Large intestine (tissue), 3 donors: ENCODE measurements around the gene CLDN3. TPM values are rescaled to one million over a fixed set of nuclear protein-coding genes. Genes with fewer than 3 reads are reported as not detected.
A peak's percentile ranks its signal among the peaks of the same experiment; 100 is the strongest.
"Not testable (repeated sequence)": the region's sequence is repeated elsewhere in the genome, so short reads cannot be mapped to it uniquely, and the experiment has no call there.

ENCODE experiments used
- DNase-seq, 2 donors: peaks; one replicate each; pipeline versions ENCODE4 v3.0.0 to v3.0.0-alpha.2; 2013
- H3K27ac ChIP-seq: one replicate; pipeline ENCODE4 v1.5.1; 2013; ENCODE audit warnings: low read length
- H3K27me3 ChIP-seq: 2 replicates; pipeline ENCODE4 v1.6.1; 2013; ENCODE audit warnings: low read length; ENCODE audit not compliant: control insufficient read depth, insufficient read depth
- H3K36me3 ChIP-seq: 2 replicates; pipeline ENCODE4 v1.6.1; 2013; ENCODE audit warnings: low read length; ENCODE audit not compliant: control insufficient read depth, insufficient read depth
- H3K4me1 ChIP-seq: one replicate; pipeline ENCODE4 v1.6.1; 2013; ENCODE audit warnings: low read length; ENCODE audit not compliant: control insufficient read depth, insufficient read depth
- H3K4me3 ChIP-seq: one replicate; pipeline ENCODE4 v1.5.1; 2013; ENCODE audit warnings: low read length
- H3K9me3 ChIP-seq: one replicate; pipeline ENCODE4 v1.6.1; 2013; ENCODE audit warnings: mild to moderate bottlenecking, low read depth, low read length, moderate library complexity; ENCODE audit not compliant: control insufficient read depth
- WGBS: methylation state at CpG from one replicate; pipeline ENCODE4 v1.1.5; 2013; ENCODE audit warnings: low lambda C conversion rate; ENCODE audit not compliant: insufficient coverage; 5-methylcytosine and 5-hydroxymethylcytosine counted together
- polyA plus RNA-seq: library from polyadenylated mRNA; unstranded; fragments of 120-200 nt; gene quantifications from one replicate; pipeline ENCODE4 v1.2.1, GENCODE V29; 2013

The CLDN3 gene
- polyA plus RNA-seq, 1 donor = 167 TPM

DNA sequence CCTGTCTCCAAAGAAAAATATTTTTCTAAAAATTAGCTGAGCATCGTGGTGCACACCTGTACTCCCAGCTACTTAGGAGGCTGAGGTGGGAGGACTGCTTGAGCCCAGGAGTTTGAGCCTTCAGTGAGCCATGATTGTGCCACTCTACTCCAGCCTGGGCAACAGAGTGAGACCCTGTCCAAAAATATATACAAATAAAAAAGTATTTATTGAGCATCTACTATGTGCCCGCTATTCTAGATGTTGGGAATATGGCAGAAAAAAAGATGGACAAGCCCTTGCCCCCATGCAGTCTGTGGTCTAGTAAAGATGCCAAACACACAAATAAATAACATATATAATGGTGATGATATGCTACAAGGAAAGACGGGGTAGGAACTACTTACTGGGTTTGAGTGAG, 46.3 kb downstream of the CLDN3 start:
- no peaks in the 10 kb centered on the region for H3K27me3 ChIP-seq
- no peak overlapping the region for H3K4me3 ChIP-seq
- H3K27ac ChIP-seq = no peak overlapping the region
- no peaks in the 10 kb centered on the region for H3K9me3 ChIP-seq
- H3K36me3 ChIP-seq = no peaks in the 10 kb centered on the region
- no peak for DNase-seq
- no CpG with 5 or more reads among the region's 3 CpGs for WGBS
- peaks cover under 1% of the 10 kb centered on the region for H3K4me1 ChIP-seq

GRCh38 chr7:73722785-73723184, 47.3 kb downstream of the CLDN3 start:
- Histone ChIP-seq H3K36me3 (no peaks in the 10 kb centered on the region), H3K9me3 (no peaks in the 10 kb centered on the region), H3K27me3 (no peaks in the 10 kb centered on the region), H3K4me3 (no peak overlapping the region), H3K27ac (no peak overlapping the region), H3K4me1 (peaks cover 10% of the 10 kb centered on the region)
- no peak for DNase-seq
- no CpG with 5 or more reads among the region's 6 CpGs for WGBS

- WGBS = no CpG with 5 or more reads among the region's 4 CpGs
- not testable (repeated sequence) for H3K27me3 ChIP-seq, H3K9me3 ChIP-seq, H3K36me3 ChIP-seq, H3K4me3 ChIP-seq, DNase-seq, H3K27ac ChIP-seq
- H3K4me1 ChIP-seq = peaks cover 16% of the 10 kb centered on the region
These were observed 47.9 kb downstream of the CLDN3 start for GRCh38 chr7:73722182-73722581.

GRCh38 chr7:73721377-73721817, 48.7 kb downstream of the CLDN3 start:
- H3K36me3 ChIP-seq = no peaks in the 10 kb centered on the region
- H3K4me1 ChIP-seq = peaks cover 22% of the 10 kb centered on the region
- H3K27me3 ChIP-seq = no peaks in the 10 kb centered on the region
- H3K4me3 ChIP-seq = no peak overlapping the region
- no peak for DNase-seq
- no CpG with 5 or more reads among the region's 3 CpGs for WGBS
- no peaks in the 10 kb centered on the region for H3K9me3 ChIP-seq
- H3K27ac ChIP-seq = no peak overlapping the region

DNA sequence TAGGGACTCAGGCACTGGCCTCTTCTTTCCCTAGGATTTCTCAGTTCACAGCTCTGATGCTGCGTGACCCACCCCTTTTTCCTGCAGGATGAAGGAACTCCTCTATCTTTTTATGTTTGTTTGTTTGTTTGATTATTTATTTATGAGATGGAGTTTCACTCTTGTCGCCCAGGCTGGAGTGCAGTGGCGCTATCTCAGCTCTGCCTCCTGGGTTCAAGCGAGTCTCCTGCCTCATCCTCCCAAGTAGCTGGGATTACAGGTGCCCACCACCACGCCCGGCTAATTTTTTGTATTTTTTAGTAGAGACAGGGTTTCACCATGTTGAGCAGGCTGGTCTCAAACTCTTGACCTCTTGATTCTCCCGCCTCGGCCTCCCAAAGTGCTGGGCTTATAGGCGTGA, 49.6 kb downstream of the CLDN3 start:
- not testable (repeated sequence) for H3K36me3 ChIP-seq, H3K27me3 ChIP-seq, DNase-seq, H3K4me3 ChIP-seq, H3K27ac ChIP-seq, H3K9me3 ChIP-seq
- no CpG with 5 or more reads among the region's 9 CpGs for WGBS
- peaks cover 30% of the 10 kb centered on the region for H3K4me1 ChIP-seq

GRCh38 chr7:73719806-73720169, 50.3 kb downstream of the CLDN3 start:
- Histone ChIP-seq H3K9me3 (no peaks in the 10 kb centered on the region), H3K27me3 (no peaks in the 10 kb centered on the region), H3K36me3 (no peaks in the 10 kb centered on the region), H3K4me1 (peaks cover 36% of the 10 kb centered on the region), H3K4me3 (peak overlapping the region; percentile 46), H3K27ac (no peak overlapping the region)
- WGBS = 67% methylated on average over 1 of the region's 16 CpGs
- DNase-seq = no peak

Other genes with a start within 250 kb of the CLDN3 start
- 37.3 TPM for gene BAZ1B, start 248.0 kb downstream of the CLDN3 start, polyA plus RNA-seq
- 40.7 TPM for gene BCL7B, start 212.6 kb downstream of the CLDN3 start, polyA plus RNA-seq
- gene TBL2, start 191.7 kb downstream of the CLDN3 start, polyA plus RNA-seq = 37.6 TPM
- 195 TPM for gene MLXIPL, start 145.7 kb downstream of the CLDN3 start, polyA plus RNA-seq
- 4.5 TPM for gene VPS37D, start 102.4 kb downstream of the CLDN3 start, polyA plus RNA-seq
- gene DNAJC30, start 86.8 kb downstream of the CLDN3 start, polyA plus RNA-seq = 7.9 TPM
- gene BUD23, start 86.7 kb downstream of the CLDN3 start, polyA plus RNA-seq = 76.7 TPM
- gene STX1A, start 50.6 kb downstream of the CLDN3 start, polyA plus RNA-seq = 36.1 TPM
- gene ABHD11, start 31.5 kb downstream of the CLDN3 start, polyA plus RNA-seq = 46.1 TPM
- 395 TPM for gene CLDN4, start 60.7 kb upstream of the CLDN3 start, polyA plus RNA-seq
- gene METTL27, start 72.2 kb upstream of the CLDN3 start, polyA plus RNA-seq = 7.6 TPM
- gene TMEM270, start 90.9 kb upstream of the CLDN3 start, polyA plus RNA-seq = 0.10 TPM